B cell (primary cell): ENCODE measurements around the gene KIFBP. TPM values are rescaled to one million over a fixed set of nuclear protein-coding genes. Genes with fewer than 3 reads are reported as not detected.
A peak's percentile ranks its signal among the peaks of the same experiment; 100 is the strongest.

Experiments used
- ATAC-seq: fragments of 200-7000 bp; cut with Tn5 transposase; one replicate; pipeline ENCODE4 v1.10.0; 2021; ENCODE audit warnings: low read depth, mild to moderate bottlenecking, moderate number of reproducible peaks, moderate library complexity
- CTCF ChIA-PET: fragments of 350-600 bp; sonication (Branson Sonifier 250); formaldehyde crosslinking; loops from one replicate; lab custom pipeline; 2021; ENCODE audit warnings: antibody characterized with exemption, inconsistent platforms; lab: Charles Lee
- POLR2A ChIA-PET: fragments of 350-600 bp; sonication (Branson Sonifier 250); formaldehyde crosslinking; loops from one replicate; lab custom pipeline; 2021; ENCODE audit warnings: antibody characterized with exemption; lab: Charles Lee
- DNase-seq: peaks from one replicate; pipeline ENCODE4 v3.0.0; 2013
- H2AFZ ChIP-seq: 2 replicates; pipeline ENCODE4 v1.6.1; 2012; ENCODE audit warnings: mild to moderate bottlenecking, low read depth, low read length; ENCODE audit not compliant: insufficient read depth, poor library complexity, severe bottlenecking
- H3K27ac ChIP-seq, 2 donors: 1 replicate in 1 of 2; 2 replicates in 1 of 2; pipeline ENCODE4 v1.5.1; 2012 to 2013; ENCODE audit warnings: low read length in 2 of 2, mild to moderate bottlenecking in 2 of 2, moderate library complexity in 1 of 2
- H3K27me3 ChIP-seq, 4 experiments: fragments of 200-600 bp in 1 of 4; sonication (generic) in 1 of 4; replicated peaks in 1 of 4; 1 replicate in 2 of 4; 2 replicates in 2 of 4; pipeline versions ENCODE4 v1.6.1 to v1.7.0; 2013 to 2016; ENCODE audit warnings: low read length in 3 of 4, mild to moderate bottlenecking in 2 of 4, mixed read lengths in 1 of 4, moderate library complexity in 1 of 4; ENCODE audit not compliant: insufficient read depth in 4 of 4, control insufficient read depth in 3 of 4; ENCODE audit errors: control extremely low read depth in 1 of 4
- H3K36me3 ChIP-seq, 2 experiments: replicated peaks in 1 of 2; 1 replicate in 1 of 2; 2 replicates in 1 of 2; pipeline versions ENCODE4 v1.6.1 to v1.7.1; 2013; ENCODE audit warnings: low read length in 1 of 2; ENCODE audit not compliant: insufficient read depth in 2 of 2, control insufficient read depth in 1 of 2; ENCODE audit errors: control extremely low read depth in 1 of 2, extremely low read depth in 1 of 2
- H3K4me1 ChIP-seq, 2 donors: fragments of 200-600 bp in 1 of 2; sonication (generic) in 1 of 2; 1 replicate in 1 of 2; 2 replicates in 1 of 2; pipeline versions ENCODE4 v1.5.1 to v1.6.1; 2013 to 2017; ENCODE audit warnings: low read length in 2 of 2; ENCODE audit not compliant: control insufficient read depth in 2 of 2, insufficient read depth in 2 of 2
- H3K4me2 ChIP-seq: replicated peaks from 2 replicates; pipeline ENCODE3; 2012; ENCODE audit warnings: mild to moderate bottlenecking, low read depth, low read length; ENCODE audit not compliant: poor library complexity, severe bottlenecking
- H3K4me3 ChIP-seq, 5 experiments: fragments of 200-600 bp in 1 of 5; sonication (generic) in 1 of 5; 1 replicate in 3 of 5; 2 replicates in 2 of 5; pipeline versions ENCODE4 v1.5.1 to v1.7.0; 2011 to 2016; ENCODE audit warnings: low read length in 4 of 5, mild to moderate bottlenecking in 4 of 5, low read depth in 2 of 5, control low read depth in 1 of 5, moderate library complexity in 1 of 5; ENCODE audit not compliant: insufficient read depth in 1 of 5; ENCODE audit errors: control extremely low read depth in 1 of 5, extremely low read depth in 1 of 5
- H3K79me2 ChIP-seq: fragments of 200-600 bp; sonication (generic); one replicate; pipeline ENCODE4 v1.6.0; 2016; ENCODE audit warnings: low read length; ENCODE audit not compliant: control insufficient read depth, insufficient read depth
- H3K9ac ChIP-seq: fragments of 200-600 bp; sonication (generic); 2 replicates; pipeline ENCODE4 v1.6.1; 2017; ENCODE audit warnings: mild to moderate bottlenecking, low read length, moderate library complexity
- H3K9me3 ChIP-seq, 3 donors: one replicate each; pipeline versions ENCODE4 v1.6.1 to v1.7.1; 2013; ENCODE audit warnings: low read length in 2 of 3; ENCODE audit not compliant: control insufficient read depth in 2 of 3, insufficient read depth in 1 of 3; ENCODE audit errors: control extremely low read depth in 1 of 3
- H4K20me1 ChIP-seq: 2 replicates; pipeline ENCODE4 v1.6.0; 2012; ENCODE audit warnings: mild to moderate bottlenecking, low read length; ENCODE audit not compliant: insufficient read depth, control insufficient read depth, poor library complexity, severe bottlenecking
- H3K27ac Mint-ChIP-seq: one replicate; pipeline ENCODE4 v1.8.0; 2021; ENCODE audit warnings: mixed read lengths
- H3K27me3 Mint-ChIP-seq: one replicate; pipeline ENCODE4 v1.8.0; 2021; ENCODE audit warnings: mixed read lengths
- H3K4me1 Mint-ChIP-seq: one replicate; pipeline ENCODE4 v1.8.0; 2021; ENCODE audit warnings: mixed read lengths
- H3K4me3 Mint-ChIP-seq: one replicate; pipeline ENCODE4 v1.8.0; 2021; ENCODE audit warnings: mixed read lengths
- H3K9me3 Mint-ChIP-seq: one replicate; pipeline ENCODE4 v1.8.0; 2022; ENCODE audit warnings: mixed read lengths; ENCODE audit not compliant: insufficient read depth
- EZH2 ChIP-seq: IDR thresholded peaks from 2 replicates; pipeline ENCODE4 v1.6.1; 2012; ENCODE audit warnings: borderline replicate concordance, low read depth, mild to moderate bottlenecking, moderate library complexity, low read length; ENCODE audit not compliant: insufficient read depth, poor library complexity, severe bottlenecking
- WGBS: methylation state at CpG from one replicate; pipeline ENCODE4 v1.1.5; 2013; ENCODE audit warnings: missing lambda C conversion rate; ENCODE audit not compliant: insufficient coverage; 5-methylcytosine and 5-hydroxymethylcytosine counted together
- intact Hi-C: fragments of 100-400 bp; cut with micrococcal nuclease; formaldehyde crosslinking; loops from one replicate; pipeline ENCODE4 v1.10.0; 2022
- polyA plus RNA-seq: library from polyadenylated mRNA; depleted of rRNA; stranded (reverse); fragments of >200 nt; gene quantifications from 2 replicates; pipeline ENCODE4 v1.2.3, GENCODE V29; 2012
- total RNA-seq, 2 donors: library from RNA; stranded (reverse); fragments of 120-200 nt in 1 of 2; gene quantifications; 1 replicate in 1 of 2; 2 replicates in 1 of 2; pipeline versions ENCODE4 v1.2.3 to v1.2.4, GENCODE V29; 2013 to 2022
- TF ChIP-seq, protein P1 (sequence below): fragments of 200-600 bp; IDR thresholded peaks from one replicate; pipeline ENCODE4 v1.8.0; 2022; ENCODE audit warnings: antibody characterized with exemption, mild to moderate bottlenecking

The KIFBP gene
- total and polyA plus RNA-seq, 2 donors (not counting 1 experiment from before 2014, with no cell fraction given): 5.2 to 13.5 TPM

- TF ChIP-seq, protein P1, sequence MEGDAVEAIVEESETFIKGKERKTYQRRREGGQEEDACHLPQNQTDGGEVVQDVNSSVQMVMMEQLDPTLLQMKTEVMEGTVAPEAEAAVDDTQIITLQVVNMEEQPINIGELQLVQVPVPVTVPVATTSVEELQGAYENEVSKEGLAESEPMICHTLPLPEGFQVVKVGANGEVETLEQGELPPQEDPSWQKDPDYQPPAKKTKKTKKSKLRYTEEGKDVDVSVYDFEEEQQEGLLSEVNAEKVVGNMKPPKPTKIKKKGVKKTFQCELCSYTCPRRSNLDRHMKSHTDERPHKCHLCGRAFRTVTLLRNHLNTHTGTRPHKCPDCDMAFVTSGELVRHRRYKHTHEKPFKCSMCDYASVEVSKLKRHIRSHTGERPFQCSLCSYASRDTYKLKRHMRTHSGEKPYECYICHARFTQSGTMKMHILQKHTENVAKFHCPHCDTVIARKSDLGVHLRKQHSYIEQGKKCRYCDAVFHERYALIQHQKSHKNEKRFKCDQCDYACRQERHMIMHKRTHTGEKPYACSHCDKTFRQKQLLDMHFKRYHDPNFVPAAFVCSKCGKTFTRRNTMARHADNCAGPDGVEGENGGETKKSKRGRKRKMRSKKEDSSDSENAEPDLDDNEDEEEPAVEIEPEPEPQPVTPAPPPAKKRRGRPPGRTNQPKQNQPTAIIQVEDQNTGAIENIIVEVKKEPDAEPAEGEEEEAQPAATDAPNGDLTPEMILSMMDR: no peak
- no peak for TF ChIP-seq EZH2
- Histone ChIP-seq H3K4me2 (no peak overlapping the region), H3K9me3 (no peaks in the 10 kb centered on the region), H3K27me3 (no peaks in the 10 kb centered on the region), H2AFZ (no peak overlapping the region), H3K79me2 (no peaks in the 10 kb centered on the region), H3K27ac (no peak overlapping the region), H4K20me1 (no peaks in the 10 kb centered on the region), H3K9ac (no peak overlapping the region), H3K36me3 (no peaks in the 10 kb centered on the region), H3K4me1 (peaks cover 12 to 27% of the 10 kb centered on the region in 2 donors), H3K4me3 (no peak overlapping the region)
- intact Hi-C loops: no loop called here
- Mint-ChIP-seq H3K27me3 (no peaks in the 10 kb centered on the region), H3K4me1 (peaks cover 31% of the 10 kb centered on the region), H3K4me3 (no peak overlapping the region), H3K27ac (no peak overlapping the region), H3K9me3 (no peaks in the 10 kb centered on the region)
- whole genome bisulfite sequencing: 97% methylated on average over 3 of the region's 4 CpGs
- ChIA-PET POLR2A (no interaction called here), CTCF (interaction anchor here (1.3 kb wide), 1 partner anchor 28 kb away, joined by 3 read pairs; no protein-coding TSS in a partner anchor)
- DNase-seq (no peak), ATAC-seq (no peak)
These were observed 58.7 kb downstream of the KIFBP start for GRCh38 chr10:69047111-69047832.

GRCh38 chr10:69048103-69048502 is 59.5 kb downstream of the KIFBP start:
- H3K4me1 Mint-ChIP-seq: peaks cover 31% of the 10 kb centered on the region
- H3K4me1 ChIP-seq: peaks cover 12 to 27% of the 10 kb centered on the region in 2 donors

More at GRCh38 chr10:69048103-69048502, 59.5 kb downstream of the KIFBP start:
- Histone ChIP-seq H3K27me3 (no peaks in the 10 kb centered on the region), H3K4me2 (no peak overlapping the region), H3K4me3 (no peak overlapping the region), H3K9ac (no peak overlapping the region), H3K27ac (no peak overlapping the region), H3K9me3 (no peaks in the 10 kb centered on the region), H3K36me3 (no peaks in the 10 kb centered on the region), H3K79me2 (no peaks in the 10 kb centered on the region), H2AFZ (no peak overlapping the region), H4K20me1 (no peaks in the 10 kb centered on the region)
- intact Hi-C loops: no loop called here
- DNase-seq (no peak), ATAC-seq (peak; percentile 23)
- H3K9me3 Mint-ChIP-seq: no peaks in the 10 kb centered on the region
- TF ChIP-seq EZH2: no peak
- TF ChIP-seq, protein P1: no peak
- WGBS: 88% methylated on average over 8 of the region's 8 CpGs
- H3K4me3 Mint-ChIP-seq: no peak overlapping the region
- ChIA-PET POLR2A (no interaction called here), CTCF (no interaction called here)
- no peak overlapping the region for H3K27ac Mint-ChIP-seq
- H3K27me3 Mint-ChIP-seq: no peaks in the 10 kb centered on the region
